HepG2 (cell line): Measurements from ENCODE around the gene GCH1. TPM values are rescaled to one million over a fixed set of nuclear protein-coding genes. Genes with fewer than 3 reads are reported as not detected.

Experiments used
- ESRRA ChIP-seq: sonication (generic); formaldehyde crosslinking; IDR thresholded peaks from 2 replicates; pipeline ENCODE4 v1.5.1; 2020; ENCODE audit warnings: mild to moderate bottlenecking, low read depth, missing genetic modification reagents
- HHEX ChIP-seq: IDR thresholded peaks from 2 replicates; pipeline ENCODE4 v1.6.1; 2016; ENCODE audit warnings: control low read depth
- NR2F6 ChIP-seq, 2 experiments: IDR thresholded peaks; 2 replicates each; pipeline ENCODE4 v1.6.1; 2016; ENCODE audit warnings: antibody characterized with exemption in 1 of 2, mild to moderate bottlenecking in 1 of 2
- ONECUT2 ChIP-seq: sonication (generic); formaldehyde crosslinking; IDR thresholded peaks from 2 replicates; pipeline ENCODE4 v1.4.0; 2020; ENCODE audit warnings: missing genetic modification reagents
- PHF21A ChIP-seq: sonication (generic); formaldehyde crosslinking; IDR thresholded peaks from 2 replicates; pipeline ENCODE4 v1.5.0; 2020; ENCODE audit warnings: mild to moderate bottlenecking, missing genetic modification reagents
- PRDM15 ChIP-seq: sonication (generic); formaldehyde crosslinking; IDR thresholded peaks from 2 replicates; pipeline ENCODE4 v1.4.0; 2020; ENCODE audit warnings: missing genetic modification reagents
- SNAI1 ChIP-seq: sonication (generic); formaldehyde crosslinking; IDR thresholded peaks from 2 replicates; pipeline ENCODE4 v1.5.0; 2020; ENCODE audit warnings: mild to moderate bottlenecking, missing genetic modification reagents, borderline replicate concordance
- TIGD3 ChIP-seq: sonication (generic); formaldehyde crosslinking; IDR thresholded peaks from 2 replicates; pipeline ENCODE4 v1.5.1; 2020; ENCODE audit warnings: mild to moderate bottlenecking, missing genetic modification reagents, borderline replicate concordance
- ZBTB4 ChIP-seq: sonication (generic); formaldehyde crosslinking; IDR thresholded peaks from 2 replicates; pipeline ENCODE4 v1.4.0; 2020; ENCODE audit warnings: missing genetic modification reagents, mild to moderate bottlenecking, borderline replicate concordance
- ZNF275 ChIP-seq: sonication (generic); formaldehyde crosslinking; IDR thresholded peaks from 2 replicates; pipeline ENCODE4 v1.8.0; 2022; ENCODE audit warnings: missing genetic modification reagents, mild to moderate bottlenecking, inconsistent platforms, borderline replicate concordance
- polyA plus RNA-seq, 8 experiments: library from polyadenylated mRNA; depleted of rRNA in 3 of 8; stranded (reverse) in 7 of 8; unstranded in 1 of 8; fragments of >200 nt; fragmentation: Illumina TruSeq in 4 of 8; extraction: Trizol in 4 of 8; gene quantifications; 2 replicates each; pipeline versions ENCODE4 v1.2.1 to v1.2.3, GENCODE V29; 2011 to 2016; ENCODE audit warnings: low read depth in 4 of 8, missing spikeins in 1 of 8, mixed read lengths in 1 of 8; ENCODE audit not compliant: insufficient read depth in 1 of 8
- total RNA-seq, 5 experiments: library from RNA; depleted of rRNA; stranded (reverse); fragments of >200 nt; fragmentation: Illumina TruSeq; extraction: Trizol; gene quantifications; 2 replicates each; pipeline ENCODE4 v1.2.3, GENCODE V29; 2016; ENCODE audit warnings: low read depth in 1 of 5
- TF ChIP-seq, protein P1 (sequence below): sonication (generic); formaldehyde crosslinking; IDR thresholded peaks from 2 replicates; pipeline ENCODE4 v1.4.0; 2020; ENCODE audit warnings: mild to moderate bottlenecking, missing genetic modification reagents, borderline replicate concordance
- TF ChIP-seq, protein P2 (sequence below): IDR thresholded peaks from 2 replicates; pipeline ENCODE4 v1.6.1; 2016; ENCODE audit warnings: mild to moderate bottlenecking

GCH1 gene
- total and polyA plus RNA-seq, 2 of the 13 experiments (the other 11 are each of a cell fraction or from before 2014, with no cell fraction given), result 15.0 to 25.2 TPM

DNA sequence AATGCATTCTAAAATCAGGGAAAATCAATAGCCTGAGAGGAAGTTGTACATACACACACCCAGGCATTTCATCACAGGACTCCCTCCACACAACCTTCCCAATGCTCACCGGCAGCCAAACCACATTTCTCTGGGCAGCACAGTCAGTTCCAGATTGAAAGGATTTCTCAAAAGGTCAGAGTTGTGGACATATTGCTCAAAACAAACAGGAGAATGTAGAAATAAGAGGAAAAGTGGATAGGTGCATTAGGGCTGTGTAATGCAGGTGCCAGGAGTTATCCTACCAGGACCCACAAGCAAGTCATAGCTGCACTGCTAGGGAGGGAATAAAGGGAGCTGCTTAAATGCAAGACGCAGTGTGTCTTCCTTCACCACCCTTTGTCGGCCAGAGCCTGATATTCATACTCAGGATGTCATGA lies 62.9 kb downstream of the GCH1 start (continued):
- TF ChIP-seq ZNF275 (CRISPR knock-in tag) (no peak), ESRRA (CRISPR knock-in tag) (0 out of 2 replicates have a peak, but pooled peaks have one; percentile 37), ZBTB4 (CRISPR knock-in tag) (no peak), HHEX (CRISPR knock-in tag) (no peak), PRDM15 (CRISPR knock-in tag) (no peak), ONECUT2 (CRISPR knock-in tag) (peak; percentile 83), NR2F6 (IDR thresholded peaks at IDR 0.05) (peak; percentile 97), NR2F6 (CRISPR knock-in tag; IDR thresholded peaks at IDR 0.05) (peak; percentile 95), TIGD3 (CRISPR knock-in tag) (no peak), PHF21A (CRISPR knock-in tag) (peak; percentile 72; the same call in 1 of the 2 replicates), SNAI1 (CRISPR knock-in tag) (no peak)
- TF ChIP-seq, protein P1, sequence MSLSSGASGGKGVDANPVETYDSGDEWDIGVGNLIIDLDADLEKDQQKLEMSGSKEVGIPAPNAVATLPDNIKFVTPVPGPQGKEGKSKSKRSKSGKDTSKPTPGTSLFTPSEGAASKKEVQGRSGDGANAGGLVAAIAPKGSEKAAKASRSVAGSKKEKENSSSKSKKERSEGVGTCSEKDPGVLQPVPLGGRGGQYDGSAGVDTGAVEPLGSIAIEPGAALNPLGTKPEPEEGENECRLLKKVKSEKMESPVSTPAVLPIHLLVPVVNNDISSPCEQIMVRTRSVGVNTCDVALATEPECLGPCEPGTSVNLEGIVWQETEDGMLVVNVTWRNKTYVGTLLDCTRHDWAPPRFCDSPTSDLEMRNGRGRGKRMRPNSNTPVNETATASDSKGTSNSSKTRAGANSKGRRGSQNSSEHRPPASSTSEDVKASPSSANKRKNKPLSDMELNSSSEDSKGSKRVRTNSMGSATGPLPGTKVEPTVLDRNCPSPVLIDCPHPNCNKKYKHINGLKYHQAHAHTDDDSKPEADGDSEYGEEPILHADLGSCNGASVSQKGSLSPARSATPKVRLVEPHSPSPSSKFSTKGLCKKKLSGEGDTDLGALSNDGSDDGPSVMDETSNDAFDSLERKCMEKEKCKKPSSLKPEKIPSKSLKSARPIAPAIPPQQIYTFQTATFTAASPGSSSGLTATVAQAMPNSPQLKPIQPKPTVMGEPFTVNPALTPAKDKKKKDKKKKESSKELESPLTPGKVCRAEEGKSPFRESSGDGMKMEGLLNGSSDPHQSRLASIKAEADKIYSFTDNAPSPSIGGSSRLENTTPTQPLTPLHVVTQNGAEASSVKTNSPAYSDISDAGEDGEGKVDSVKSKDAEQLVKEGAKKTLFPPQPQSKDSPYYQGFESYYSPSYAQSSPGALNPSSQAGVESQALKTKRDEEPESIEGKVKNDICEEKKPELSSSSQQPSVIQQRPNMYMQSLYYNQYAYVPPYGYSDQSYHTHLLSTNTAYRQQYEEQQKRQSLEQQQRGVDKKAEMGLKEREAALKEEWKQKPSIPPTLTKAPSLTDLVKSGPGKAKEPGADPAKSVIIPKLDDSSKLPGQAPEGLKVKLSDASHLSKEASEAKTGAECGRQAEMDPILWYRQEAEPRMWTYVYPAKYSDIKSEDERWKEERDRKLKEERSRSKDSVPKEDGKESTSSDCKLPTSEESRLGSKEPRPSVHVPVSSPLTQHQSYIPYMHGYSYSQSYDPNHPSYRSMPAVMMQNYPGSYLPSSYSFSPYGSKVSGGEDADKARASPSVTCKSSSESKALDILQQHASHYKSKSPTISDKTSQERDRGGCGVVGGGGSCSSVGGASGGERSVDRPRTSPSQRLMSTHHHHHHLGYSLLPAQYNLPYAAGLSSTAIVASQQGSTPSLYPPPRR (CRISPR knock-in tag), result peak; percentile 56; the same call in 1 of the 2 replicates
- TF ChIP-seq, protein P2, sequence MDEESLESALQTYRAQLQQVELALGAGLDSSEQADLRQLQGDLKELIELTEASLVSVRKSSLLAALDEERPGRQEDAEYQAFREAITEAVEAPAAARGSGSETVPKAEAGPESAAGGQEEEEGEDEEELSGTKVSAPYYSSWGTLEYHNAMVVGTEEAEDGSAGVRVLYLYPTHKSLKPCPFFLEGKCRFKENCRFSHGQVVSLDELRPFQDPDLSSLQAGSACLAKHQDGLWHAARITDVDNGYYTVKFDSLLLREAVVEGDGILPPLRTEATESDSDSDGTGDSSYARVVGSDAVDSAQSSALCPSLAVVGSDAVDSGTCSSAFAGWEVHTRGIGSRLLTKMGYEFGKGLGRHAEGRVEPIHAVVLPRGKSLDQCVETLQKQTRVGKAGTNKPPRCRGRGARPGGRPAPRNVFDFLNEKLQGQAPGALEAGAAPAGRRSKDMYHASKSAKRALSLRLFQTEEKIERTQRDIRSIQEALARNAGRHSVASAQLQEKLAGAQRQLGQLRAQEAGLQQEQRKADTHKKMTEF (CRISPR knock-in tag), result peak; percentile 35; the same call in 1 of the 2 replicates
